ENCODE measurements around the gene STARD9.
"Not testable (repeated sequence)": the region's sequence is repeated elsewhere in the genome, so short reads cannot be mapped to it uniquely, and the experiment has no call there.

The STARD9 gene

DNA sequence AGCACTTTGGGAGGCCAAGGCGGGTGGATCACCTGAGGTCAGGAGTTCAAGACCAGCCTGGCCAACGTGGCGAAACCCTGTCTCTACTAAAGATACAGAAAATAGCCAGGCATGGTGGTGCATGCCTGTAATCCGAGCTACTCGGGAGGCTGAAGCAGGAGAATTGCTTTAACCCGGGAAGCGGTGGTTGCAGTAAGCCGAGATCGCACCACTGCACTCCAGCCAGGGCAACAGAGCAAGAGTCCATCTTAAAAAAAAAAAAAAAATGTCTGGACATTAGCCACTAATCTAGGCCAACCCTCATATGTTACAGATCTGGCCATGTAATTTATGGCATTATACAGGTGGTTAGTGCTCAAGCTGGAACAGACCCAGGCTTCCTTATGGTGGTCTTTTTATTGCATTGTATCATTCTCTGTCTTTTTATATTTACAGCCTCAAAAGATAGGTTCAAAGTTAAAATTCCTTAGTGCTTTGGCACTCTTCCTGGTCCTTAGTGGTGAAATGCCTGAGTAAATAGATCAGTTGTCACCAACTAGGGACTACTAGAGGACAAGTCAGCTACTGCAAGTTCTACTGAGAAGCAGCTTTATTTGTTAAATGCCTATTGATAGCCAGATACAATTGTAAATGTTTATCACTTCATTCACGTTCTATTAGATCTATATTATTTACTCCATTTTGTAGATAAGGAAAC lies 16.0 kb downstream of the STARD9 start:
- no peak for DNase-seq

DNA sequence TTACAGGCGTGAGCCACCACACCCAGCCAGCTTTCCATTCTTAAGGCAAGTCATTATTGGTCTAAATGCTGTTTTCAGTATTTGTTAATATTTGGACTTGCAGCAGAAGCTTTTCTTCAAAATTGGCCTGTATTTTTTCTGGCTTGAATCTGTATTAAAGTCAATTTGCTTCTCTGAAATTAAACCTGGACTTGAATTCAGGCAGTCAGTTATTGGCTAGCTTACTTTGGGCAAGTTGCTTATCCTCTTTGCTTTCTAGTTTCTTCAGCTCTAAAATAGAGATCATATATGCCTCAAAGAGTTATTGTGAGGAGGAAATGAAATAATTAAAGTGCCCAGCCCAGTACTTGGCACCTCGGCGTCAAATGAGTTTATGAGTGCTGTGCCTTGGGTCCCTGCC lies 17.3 kb downstream of the STARD9 start:
- DNase-seq = no peak

DNA sequence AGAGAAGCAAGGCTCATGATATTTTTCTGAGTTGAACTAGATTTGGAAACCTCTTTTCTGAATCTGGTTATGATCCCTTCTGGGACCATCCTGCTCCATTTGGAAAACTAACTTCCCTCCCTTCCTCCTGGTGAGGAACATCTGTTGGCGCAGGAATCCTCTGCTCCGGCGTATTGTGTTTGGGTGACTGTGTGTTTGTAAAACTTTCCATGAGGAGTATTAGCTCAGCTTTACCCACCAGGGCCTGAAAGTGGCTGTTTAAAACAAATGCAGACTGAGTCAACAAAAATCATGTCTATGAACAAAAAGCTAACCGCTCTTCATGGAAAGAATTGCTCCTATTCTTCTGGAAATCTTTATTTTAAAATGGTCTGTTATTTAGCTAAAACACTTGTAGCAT lies 17.7 kb downstream of the STARD9 start:
- DNase-seq = no peak

DNA sequence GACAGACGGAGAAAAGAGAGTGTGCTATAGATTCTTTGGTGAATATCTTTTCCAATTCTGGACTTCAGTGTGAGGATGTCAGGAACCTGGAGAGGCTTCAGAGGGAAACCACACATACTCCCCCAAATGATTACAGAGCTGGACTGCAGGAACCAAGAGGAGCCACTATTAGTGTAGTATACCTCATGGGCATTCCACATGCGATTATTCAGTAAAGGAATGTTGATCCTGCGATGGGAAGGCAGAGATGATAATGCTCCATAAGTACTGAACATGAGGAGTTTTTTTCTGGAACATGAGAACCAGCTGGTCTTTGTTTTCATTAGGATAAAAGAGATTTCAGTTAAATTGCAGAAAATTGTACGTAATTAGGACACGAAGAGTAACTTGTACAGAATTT lies 18.7 kb downstream of the STARD9 start:
- DNase-seq = no peak

DNA sequence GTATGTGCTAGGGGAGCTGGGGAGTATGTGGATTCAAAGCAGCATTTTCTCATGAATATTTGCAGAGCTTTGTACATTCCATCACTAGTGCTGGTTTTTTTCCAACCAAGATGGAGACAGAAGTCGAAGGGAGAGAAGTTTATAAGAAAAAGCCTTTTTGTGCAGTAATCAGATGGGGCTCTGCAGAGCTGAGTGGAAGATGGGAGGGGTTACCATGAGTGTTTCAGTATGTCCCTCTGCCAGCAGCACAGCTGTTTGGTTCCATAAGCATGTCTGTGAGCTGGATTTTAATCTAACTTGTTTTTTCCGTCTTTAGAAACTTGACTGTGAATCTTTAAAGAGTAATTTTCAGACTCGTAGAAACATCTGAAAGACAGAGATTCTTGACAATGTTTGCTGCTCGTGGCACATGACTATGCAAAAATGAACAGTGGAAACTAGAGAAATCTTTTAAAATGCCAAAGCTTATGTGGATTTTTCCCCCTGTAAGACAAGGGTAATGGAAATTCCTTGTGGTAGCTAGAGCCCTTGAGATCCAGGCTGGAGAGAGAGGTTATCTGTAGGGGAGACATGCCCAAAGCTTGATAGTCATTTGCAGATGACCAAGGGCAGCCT lies 20.3 kb downstream of the STARD9 start:
- DNase-seq = no peak

DNA sequence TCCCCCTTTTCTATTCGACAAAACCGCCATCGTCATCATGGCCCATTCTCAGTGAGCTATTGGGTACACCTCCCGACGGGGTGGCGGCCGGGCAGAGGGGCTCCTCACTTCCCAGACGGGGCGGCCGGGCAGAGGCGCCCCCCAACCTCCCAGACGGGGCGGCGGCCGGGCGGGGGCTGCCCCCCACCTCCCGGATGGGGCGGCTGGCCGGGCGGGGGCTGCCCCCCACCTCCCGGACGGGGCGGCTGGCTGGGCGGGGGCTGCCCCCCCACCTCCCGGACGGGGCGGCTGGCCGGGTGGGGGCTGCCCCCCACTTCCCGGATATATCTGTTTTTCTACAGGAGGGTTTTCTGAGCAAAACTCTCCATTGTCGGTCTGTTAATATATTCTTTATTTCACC lies 25.9 kb downstream of the STARD9 start:
- not testable (repeated sequence) for DNase-seq

DNA sequence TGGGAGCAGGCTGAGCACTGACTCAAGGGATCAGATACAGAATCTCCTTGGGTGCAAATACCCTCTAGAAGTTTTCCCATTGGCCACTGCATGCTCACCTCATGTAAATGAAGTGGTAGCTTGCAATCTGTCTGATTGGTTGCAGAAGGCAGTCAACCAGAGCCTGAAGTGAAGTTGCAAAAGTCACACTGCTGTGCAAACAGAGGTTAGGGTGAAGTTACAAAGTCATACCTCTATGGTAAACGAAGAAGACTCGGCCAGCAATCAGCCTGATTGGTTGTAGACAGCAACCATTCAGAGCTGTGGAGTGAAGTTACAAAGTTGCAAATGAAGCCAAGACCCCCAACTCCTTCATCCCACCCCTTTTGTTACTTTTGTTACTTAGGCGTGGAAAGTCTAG lies 27.1 kb downstream of the STARD9 start:
- no peak for DNase-seq

DNA sequence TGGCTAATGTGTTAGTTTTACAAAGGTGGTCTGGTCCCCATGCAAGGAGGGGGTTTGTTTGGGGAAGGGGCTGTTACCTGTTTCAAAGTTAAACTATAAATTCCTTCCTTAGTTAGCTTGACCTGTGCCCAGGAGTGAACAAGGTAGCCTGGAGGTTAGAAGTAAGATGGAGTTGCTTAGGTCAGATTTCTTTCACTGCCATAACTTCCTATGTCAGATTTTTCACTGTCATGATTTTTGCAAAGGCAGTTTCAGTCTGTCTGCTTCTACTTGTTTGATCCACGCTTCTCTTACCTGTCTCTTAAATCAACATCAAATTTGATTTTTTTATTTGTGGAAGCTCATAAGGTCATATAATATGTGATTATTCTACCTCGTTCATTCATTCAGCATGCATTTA lies 28.6 kb downstream of the STARD9 start:
- DNase-seq = no peak

DNA sequence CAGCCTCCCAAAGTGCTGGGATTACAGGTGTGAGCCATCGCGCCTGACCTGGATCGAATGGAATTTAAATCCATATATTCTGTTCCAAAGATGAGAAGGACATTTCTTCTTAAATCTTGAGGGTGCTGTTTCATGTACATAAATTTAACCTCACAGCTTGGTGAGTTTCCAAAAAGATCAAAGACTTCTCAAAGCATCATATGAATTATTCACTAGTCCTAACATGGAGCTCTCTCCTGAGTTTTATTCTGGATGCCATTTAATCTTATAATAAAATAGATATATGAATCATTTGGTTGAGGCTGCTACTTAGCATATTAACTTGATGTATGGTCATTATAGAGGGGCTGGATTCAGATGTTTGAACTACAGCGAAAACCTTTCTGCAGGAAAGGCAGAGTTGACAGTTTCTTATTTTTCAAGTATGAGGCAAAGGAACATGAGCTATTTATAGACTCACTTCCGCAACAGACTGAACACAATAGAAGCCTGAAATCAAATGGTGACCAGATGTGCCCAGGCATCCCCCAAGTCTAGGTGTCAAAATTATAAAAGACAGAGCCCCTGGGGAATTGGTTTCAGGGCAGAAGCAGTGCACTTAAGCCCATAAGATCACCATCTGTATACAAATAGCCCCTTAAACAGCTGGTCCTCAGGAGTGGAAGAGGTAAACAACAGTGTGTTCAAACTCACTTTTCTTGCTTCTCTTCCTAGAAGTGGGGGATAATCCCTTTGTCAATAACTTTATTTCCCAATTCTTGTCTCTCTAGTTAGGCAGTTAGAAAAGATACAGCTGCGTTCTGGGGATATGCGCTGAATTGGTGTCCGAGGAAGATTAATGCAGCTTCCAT lies 29.7 kb downstream of the STARD9 start:
- DNase-seq = no peak

DNA sequence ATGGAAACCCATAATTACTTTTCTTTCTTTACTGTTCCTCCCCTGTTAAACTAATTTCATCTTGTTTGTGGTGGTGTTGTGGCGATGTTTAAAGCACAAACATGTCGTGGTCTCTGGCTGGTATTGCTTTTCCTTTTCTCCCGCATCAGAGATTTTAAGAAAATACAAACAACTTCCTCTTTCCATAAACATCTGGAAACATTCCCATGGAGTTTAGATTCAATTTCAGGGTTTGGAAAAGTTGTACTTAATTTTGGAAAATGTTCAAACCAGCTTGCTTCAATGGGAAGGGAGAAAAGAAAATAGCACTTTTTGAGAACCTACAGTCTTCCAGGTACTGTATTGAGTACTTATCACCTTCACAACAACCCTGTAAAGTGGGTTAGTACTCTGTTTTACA lies 30.4 kb downstream of the STARD9 start:
- no peak for DNase-seq

DNA sequence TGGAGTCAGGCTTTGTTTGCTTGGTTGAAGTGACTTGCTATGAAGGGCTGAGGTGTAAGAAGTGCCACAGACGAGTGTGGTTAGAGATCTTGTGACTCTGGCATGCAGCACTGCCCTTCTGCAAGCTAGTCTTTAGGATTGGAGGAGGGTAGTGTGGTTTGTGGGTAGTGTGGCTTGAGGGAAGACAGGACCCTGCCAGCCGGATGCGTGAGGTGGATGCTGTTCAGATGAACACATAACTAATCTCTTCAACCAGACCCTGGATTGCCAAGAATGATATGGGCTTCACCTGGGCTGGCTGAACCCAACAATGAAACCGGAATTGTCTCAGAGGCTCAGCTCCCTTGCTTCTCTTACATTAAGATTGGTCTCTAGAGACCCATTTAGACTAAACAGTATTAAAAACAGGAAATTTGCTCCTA lies 32.7 kb downstream of the STARD9 start:
- no peak for DNase-seq

DNA sequence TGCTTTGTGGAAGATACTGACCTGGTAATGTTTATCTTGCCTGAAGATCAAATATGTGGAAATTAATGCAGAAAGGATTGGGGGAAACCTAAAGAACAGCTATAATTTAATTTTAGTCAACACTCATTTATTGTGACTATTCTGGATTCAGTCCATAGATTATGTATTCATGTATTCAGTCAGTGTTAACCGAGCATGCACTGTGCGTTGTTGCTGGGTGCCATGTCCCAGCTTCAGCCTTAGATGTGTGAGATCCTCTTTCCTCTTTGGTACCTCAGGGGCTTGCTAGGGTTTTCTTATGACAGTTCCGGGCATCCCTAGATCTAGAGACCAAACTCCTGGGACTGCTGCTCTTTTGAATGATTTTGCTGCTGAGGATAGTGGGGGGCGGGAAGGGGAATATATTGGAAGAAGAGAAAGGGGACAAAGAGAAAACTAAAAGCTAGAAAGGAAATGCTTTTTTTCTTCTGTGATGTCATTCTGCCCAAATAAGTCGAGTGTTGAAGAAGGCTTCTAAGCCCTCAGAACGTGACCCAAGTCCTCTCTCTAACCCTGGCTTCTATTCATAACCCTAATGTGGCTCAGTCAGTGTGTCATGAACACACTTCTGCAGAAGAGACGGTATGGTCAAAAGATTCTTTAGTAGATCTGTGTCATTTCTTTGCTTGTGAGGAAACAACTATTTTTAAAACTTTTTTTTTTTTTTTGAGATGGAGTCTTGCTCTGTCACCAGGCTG lies 33.5 kb downstream of the STARD9 start:
- DNase-seq = no peak

DNA sequence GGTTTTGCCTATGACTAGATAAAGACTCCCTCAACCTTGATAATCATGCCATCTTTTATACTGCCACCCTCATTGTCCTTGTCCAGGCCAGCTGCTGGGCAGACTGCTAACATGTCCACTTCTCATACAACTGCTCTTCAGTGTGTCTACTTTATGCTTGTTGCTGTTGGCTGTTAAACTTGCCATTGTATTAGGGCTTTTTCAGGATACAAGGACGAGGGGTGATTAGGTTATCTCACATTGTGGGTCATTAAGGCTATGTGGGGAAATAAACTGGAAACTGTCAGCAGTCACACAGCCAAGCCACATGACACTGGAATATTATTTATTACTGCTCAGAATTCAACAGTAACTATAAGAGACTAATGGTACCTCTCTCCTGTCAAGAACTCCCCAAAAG lies 36.1 kb downstream of the STARD9 start:
- DNase-seq = no peak

DNA sequence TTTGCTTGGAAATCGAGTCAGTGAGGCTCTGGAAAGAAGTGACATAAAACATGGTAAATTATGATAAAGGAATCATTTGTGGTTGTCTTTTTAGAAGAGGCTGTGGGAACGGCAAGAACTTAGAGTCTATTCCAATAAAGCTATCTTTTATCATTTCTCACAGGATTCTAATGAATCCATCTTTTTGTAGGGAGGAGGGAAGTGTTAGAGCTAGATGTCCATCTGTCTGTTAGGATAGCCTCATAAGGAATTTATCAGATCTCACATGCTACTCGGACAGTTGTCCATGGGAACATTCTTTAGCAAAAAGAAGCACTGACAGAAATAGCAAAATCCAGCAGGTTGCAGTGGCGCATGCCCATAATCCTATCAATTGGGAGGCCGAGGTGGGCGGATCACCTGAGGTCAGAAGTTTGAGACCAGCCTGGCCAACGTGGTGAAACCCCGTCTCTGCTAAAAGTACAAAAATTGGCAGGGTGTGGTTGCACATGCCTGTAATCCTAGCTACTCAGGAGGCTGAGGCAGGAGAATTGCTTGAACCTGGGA lies 37.0 kb downstream of the STARD9 start:
- DNase-seq = no peak

DNA sequence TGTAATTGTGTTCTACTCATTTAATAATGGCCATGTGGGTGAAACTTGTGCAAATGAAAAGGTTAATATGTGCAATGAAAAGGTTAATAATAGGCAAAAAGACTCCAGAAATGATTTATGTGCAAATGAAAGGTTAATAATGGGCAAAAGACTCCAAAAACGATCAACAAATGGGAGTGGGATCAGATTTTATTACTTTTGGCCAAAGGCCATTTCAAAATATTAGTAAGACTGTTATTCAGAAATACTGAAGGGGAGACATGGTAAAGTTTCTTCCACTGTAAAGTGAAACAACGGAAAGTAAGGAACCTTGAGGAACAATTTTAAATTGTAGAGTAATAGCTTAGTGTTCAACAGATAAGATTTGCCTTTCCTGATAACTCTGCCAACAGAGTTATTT lies 40.7 kb downstream of the STARD9 start:
- DNase-seq = no peak

DNA sequence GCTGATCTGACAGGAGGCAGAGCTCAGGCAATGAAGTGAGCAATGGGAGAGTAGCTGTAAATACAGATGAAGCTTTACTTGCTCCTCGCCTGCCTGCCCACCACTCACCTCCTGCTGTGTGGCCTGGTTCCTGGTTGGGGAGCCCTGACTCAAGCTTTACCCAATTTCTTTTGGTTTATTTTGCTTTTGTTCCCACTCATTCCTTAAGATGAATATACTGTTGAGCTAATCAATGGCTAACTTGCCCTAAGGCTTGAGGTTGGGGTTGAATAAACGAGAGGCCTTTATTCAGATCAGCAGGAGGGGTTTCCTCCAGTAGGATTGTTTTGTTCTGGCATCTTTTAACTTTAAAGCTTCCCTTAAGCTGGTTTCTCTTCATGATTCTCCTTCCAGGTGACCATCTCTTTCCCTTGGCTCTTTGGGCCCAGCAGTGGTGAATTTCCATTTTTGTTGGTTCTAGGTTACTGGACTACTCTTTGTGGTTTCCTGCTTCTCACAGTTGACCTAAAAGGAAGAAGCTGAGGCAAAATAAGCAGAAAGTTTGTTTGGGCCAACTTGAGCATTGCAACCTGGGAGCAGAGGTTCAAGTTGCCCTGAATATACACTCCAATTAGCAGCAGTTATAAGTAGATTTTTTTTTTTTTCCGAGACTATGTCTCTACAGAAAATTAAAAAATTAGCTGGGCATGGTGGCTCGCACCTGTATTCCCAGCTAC lies 44.4 kb downstream of the STARD9 start:
- no peak for DNase-seq

DNA sequence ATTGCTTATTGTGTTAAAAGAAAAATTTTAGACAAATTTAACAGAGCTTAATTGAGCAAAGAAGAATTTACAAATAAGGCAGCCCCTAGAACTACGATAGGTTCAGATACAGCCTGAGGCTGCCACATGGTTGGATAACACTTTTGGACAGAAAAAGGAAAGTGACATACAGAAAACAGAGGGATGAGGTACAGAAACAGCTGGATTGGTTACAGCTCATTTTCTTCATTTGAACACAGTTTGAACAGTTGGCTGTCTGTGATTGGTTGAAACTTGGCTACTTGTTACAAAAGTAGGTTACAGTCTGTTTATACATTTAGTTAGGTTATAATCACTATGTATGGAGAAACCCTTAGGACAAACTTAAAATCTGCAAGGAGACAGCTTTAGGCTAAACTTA lies 46.0 kb downstream of the STARD9 start:
- no peak for DNase-seq

DNA sequence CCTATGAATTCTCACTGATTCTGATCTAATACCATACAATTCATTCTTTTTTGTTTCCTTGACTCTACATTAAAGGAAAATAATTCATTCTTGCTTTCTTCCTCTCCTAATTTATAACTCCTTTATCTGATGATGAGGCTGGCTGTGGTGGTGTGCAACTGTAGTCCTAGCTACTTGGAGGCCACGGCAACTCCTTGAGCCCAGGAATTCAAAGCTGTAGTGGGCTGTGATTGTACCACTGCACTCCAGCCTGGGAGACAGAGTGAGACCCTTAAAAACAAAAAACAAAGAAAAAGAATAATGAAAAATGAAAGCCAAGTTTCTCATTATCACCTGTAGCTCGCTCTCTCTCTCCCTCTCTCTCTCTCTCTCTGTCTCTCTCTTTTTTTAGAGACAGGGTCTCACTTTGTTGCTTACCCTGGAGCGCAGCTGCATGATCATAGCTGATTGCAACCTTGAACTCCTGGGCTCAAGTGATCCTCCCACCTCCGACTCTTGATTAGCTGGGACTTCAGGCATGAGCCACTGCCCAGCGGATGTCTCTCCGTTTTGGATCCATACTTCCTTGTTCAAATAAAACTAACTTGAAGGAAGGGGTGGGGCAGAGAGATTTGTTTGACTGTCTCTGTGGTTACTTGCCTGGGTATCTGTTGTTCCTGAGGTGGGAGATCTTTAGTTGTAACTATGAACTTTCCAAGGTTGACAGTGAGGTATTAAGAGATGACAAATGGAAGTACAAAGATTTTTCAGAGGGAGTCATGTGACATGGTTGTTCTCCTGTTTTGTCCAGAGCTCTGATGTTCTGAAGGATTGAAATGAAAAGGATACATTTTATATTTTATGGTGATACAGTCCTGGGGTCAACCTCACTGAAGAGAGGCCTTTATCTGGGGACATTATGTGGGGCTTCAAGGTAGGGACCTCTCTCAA lies 46.9 kb downstream of the STARD9 start:
- DNase-seq = no peak

DNA sequence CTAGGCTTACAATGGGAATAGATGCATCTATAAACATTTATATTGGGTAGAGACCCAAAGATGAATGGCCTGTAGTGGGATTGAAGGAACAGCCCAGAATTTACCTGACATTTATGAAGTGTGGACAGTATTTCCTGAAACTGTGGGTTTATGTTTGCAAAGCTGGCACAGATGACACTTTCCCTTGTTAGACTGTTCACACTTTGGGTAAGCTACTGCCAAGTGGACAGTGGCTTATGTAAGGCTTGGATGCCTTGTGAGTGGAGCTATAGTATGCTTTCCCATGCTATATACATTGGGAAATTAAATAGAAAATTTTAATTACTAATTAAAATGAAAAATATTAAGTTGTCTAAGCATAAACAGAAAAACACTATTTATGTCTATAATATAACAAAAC lies 48.5 kb downstream of the STARD9 start:
- DNase-seq = no peak

DNA sequence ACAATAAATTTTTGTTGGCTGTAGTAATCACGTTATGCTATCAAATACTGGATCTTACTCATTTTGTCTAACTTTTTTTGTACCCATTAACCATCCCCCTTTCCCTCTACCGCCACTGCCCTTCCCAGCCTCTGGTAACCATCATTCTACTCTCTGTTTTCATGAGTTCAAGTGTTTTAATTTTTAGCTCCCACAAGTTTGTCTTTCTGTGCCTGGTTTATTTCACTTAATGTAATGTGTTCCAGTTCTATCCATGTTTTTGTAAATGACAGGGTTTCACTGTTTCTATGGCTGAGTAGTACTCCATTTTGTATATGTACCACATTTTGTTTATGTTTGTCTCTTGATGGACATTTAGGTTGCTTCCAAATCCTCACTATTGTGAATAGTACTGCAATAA lies 52.1 kb downstream of the STARD9 start:
- DNase-seq = no peak

DNA sequence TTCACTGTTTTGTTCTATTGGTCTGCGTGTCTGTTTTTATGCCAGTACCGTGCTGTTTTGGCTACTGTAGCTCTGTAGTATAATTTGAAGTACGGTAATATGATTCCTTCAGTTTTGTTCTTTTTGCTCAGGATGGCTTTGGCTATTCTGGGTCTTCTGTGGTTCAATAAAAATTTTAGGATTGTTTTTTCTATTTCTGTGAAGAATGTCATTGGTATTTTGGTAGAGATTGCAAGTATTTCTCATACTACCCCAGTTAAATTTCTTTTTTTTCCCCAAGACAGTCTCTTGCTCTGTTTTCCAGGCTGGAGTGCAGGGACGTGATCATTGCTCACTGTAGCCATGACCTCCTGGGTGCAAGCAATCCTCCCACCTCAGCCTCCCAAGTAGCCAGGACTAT lies 53.4 kb downstream of the STARD9 start:
- no peak for DNase-seq

All from NCI-H2081 treated with DMSO at 0.1 percent for 48 hours (cell line).